ENCODE data around the gene TEX35. TPM values are rescaled to one million over a fixed set of nuclear protein-coding genes. Genes with fewer than 3 reads are reported as not detected.
A peak's percentile ranks its signal among the peaks of the same experiment; 100 is the strongest.

The TEX35 gene
- total and polyA plus RNA-seq, 10 of the 15 experiments (the other 5 are each of a cell fraction or from before 2014, with no cell fraction given) = not detected

- SMC1A ChIA-PET (ENCODE audit: uncharacterized antibody, unreplicated experiment) = interaction anchor here (1.8 to 2.2 kb wide), 2 partner anchors 54 to 60 kb away, joined by 6 to 7 read pairs; no protein-coding TSS in a partner anchor
- in situ Hi-C loops (cut with MboI) = no loop called here
Observed at GRCh38 chr1:178472531-178472930, 40.4 kb upstream of the TEX35 start.

More at GRCh38 chr1:178472531-178472930, 40.4 kb upstream of the TEX35 start:
- Histone ChIP-seq H3K79me2 (ENCODE audit: control insufficient read depth, insufficient read depth, low read length) (no peaks in the 10 kb centered on the region), H2AFZ (ENCODE audit: control insufficient read depth, low read depth, low read length) (no peak overlapping the region), H3K9ac (ENCODE audit: control insufficient read depth, insufficient read depth, low read length) (no peak overlapping the region), H3K4me2 (ENCODE audit: control insufficient read depth, insufficient read depth) (no peak overlapping the region), H3K27me3 (replicated peaks in 1 of 2; ENCODE audit: control insufficient read depth in 2 of 2, insufficient read depth in 2 of 2, low read length in 1 of 2) (no peaks in the 10 kb centered on the region), H4K20me1 (ENCODE audit: control insufficient read depth, insufficient read depth) (no peaks in the 10 kb centered on the region), H3K9me3 (replicated peaks; ENCODE audit: control insufficient read depth, insufficient read depth, low read length) (no peaks in the 10 kb centered on the region), H3K27ac (ENCODE audit: control insufficient read depth, insufficient read depth) (no peak overlapping the region), H3K36me3 (ENCODE audit: control insufficient read depth in 2 of 2, insufficient read depth in 2 of 2, low read length in 1 of 2) (no peaks in the 10 kb centered on the region), H3K4me3 (no peak overlapping the region), H3K4me1 (ENCODE audit: control insufficient read depth, insufficient read depth, low read length) (no peaks in the 10 kb centered on the region)
- CTCF ChIA-PET = interaction anchor here (0.9 to 1.0 kb wide), 2 partner anchors 34 to 162 kb away, joined by 3 to 4 read pairs; no protein-coding TSS in a partner anchor
- RAD21 ChIA-PET (ENCODE audit: unreplicated experiment) = interaction anchor here (1.2 kb wide), 1 partner anchor 29 kb away, joined by 3 read pairs; no protein-coding TSS in a partner anchor
- TF ChIP-seq MTA3 (IDR thresholded peaks at IDR 0.05; ENCODE audit: borderline replicate concordance, low read length) (no peak), PKNOX1 (IDR thresholded peaks at IDR 0.05) (no peak), FOS (IDR thresholded peaks at IDR 0.05; ENCODE audit: borderline replicate concordance, extremely low read depth, insufficient read length) (no peak), POU2F2 (IDR thresholded peaks at IDR 0.05; ENCODE audit: borderline replicate concordance, low read depth, low read length) (no peak), YY1 (IDR thresholded peaks at IDR 0.05; ENCODE audit: low read depth, low read length) (no peak), CTCF (IDR thresholded peaks at IDR 0.05 in 2 of 3, conservative IDR thresholded peaks at IDR 0.05 in 1 of 3; ENCODE audit: control insufficient read depth in 2 of 3, extremely low read depth in 1 of 3, insufficient read depth in 1 of 3, low read depth in 3 of 3, low read length in 3 of 3) (no peak), USF2 (IDR thresholded peaks at IDR 0.05; ENCODE audit: borderline replicate concordance, low read depth, low read length) (no peak), SMAD5 (IDR thresholded peaks at IDR 0.05; ENCODE audit: low read depth) (no peak), ZBTB33 (IDR thresholded peaks at IDR 0.05) (no peak), SUZ12 (IDR thresholded peaks at IDR 0.05; ENCODE audit: unreplicated experiment) (no peak), FOXK2 (IDR thresholded peaks at IDR 0.05) (no peak), MYC (IDR thresholded peaks at IDR 0.05; ENCODE audit: insufficient read depth, insufficient read length, insufficient replicate concordance, low read length, severe bottlenecking) (no peak), ZSCAN29 (IDR thresholded peaks at IDR 0.05) (no peak), PAX8 (IDR thresholded peaks at IDR 0.05) (no peak), HCFC1 (IDR thresholded peaks at IDR 0.05; ENCODE audit: low read length) (no peak)
- peak; percentile 2 for DNase-seq (ENCODE audit: low read depth, low spot score)
- no TSS peak for BruUV-seq (replicated peaks)
- peak; percentile 56 for FAIRE-seq
- POLR2A ChIA-PET = interaction anchor here (0.5 kb wide), 1 partner anchor 164 kb away, joined by 3 read pairs; no protein-coding TSS in a partner anchor
- intact Hi-C loops (cut with micrococcal nuclease; ENCODE audit: unreplicated experiment) = no loop called here
- ATAC-seq = peak; percentile 54

Measured in GM12878 (cell line).